B cell (primary cell): ENCODE data around the gene TUBA1B. TPM values are rescaled to one million over a fixed set of nuclear protein-coding genes. Genes with fewer than 3 reads are reported as not detected.
A peak's percentile ranks its signal among the peaks of the same experiment; 100 is the strongest.

Experiments used
- ATAC-seq: fragments of 200-7000 bp; cut with Tn5 transposase; one replicate; pipeline ENCODE4 v1.10.0; 2021; ENCODE audit warnings: low read depth, mild to moderate bottlenecking, moderate number of reproducible peaks, moderate library complexity
- CTCF ChIA-PET: fragments of 350-600 bp; sonication (Branson Sonifier 250); formaldehyde crosslinking; loops from one replicate; lab custom pipeline; 2021; ENCODE audit warnings: antibody characterized with exemption, inconsistent platforms; lab: Charles Lee
- POLR2A ChIA-PET: fragments of 350-600 bp; sonication (Branson Sonifier 250); formaldehyde crosslinking; loops from one replicate; lab custom pipeline; 2021; ENCODE audit warnings: antibody characterized with exemption; lab: Charles Lee
- DNase-seq: peaks from one replicate; pipeline ENCODE4 v3.0.0; 2013
- H2AFZ ChIP-seq: 2 replicates; pipeline ENCODE4 v1.6.1; 2012; ENCODE audit warnings: mild to moderate bottlenecking, low read depth, low read length; ENCODE audit not compliant: insufficient read depth, poor library complexity, severe bottlenecking
- H3K27ac ChIP-seq, 2 donors: 1 replicate in 1 of 2; 2 replicates in 1 of 2; pipeline ENCODE4 v1.5.1; 2012 to 2013; ENCODE audit warnings: low read length in 2 of 2, mild to moderate bottlenecking in 2 of 2, moderate library complexity in 1 of 2
- H3K27me3 ChIP-seq, 4 experiments: fragments of 200-600 bp in 1 of 4; sonication (generic) in 1 of 4; replicated peaks in 1 of 4; 1 replicate in 2 of 4; 2 replicates in 2 of 4; pipeline versions ENCODE4 v1.6.1 to v1.7.0; 2013 to 2016; ENCODE audit warnings: low read length in 3 of 4, mild to moderate bottlenecking in 2 of 4, mixed read lengths in 1 of 4, moderate library complexity in 1 of 4; ENCODE audit not compliant: insufficient read depth in 4 of 4, control insufficient read depth in 3 of 4; ENCODE audit errors: control extremely low read depth in 1 of 4
- H3K36me3 ChIP-seq, 2 experiments: replicated peaks in 1 of 2; 1 replicate in 1 of 2; 2 replicates in 1 of 2; pipeline versions ENCODE4 v1.6.1 to v1.7.1; 2013; ENCODE audit warnings: low read length in 1 of 2; ENCODE audit not compliant: insufficient read depth in 2 of 2, control insufficient read depth in 1 of 2; ENCODE audit errors: control extremely low read depth in 1 of 2, extremely low read depth in 1 of 2
- H3K4me1 ChIP-seq, 2 donors: fragments of 200-600 bp in 1 of 2; sonication (generic) in 1 of 2; 1 replicate in 1 of 2; 2 replicates in 1 of 2; pipeline versions ENCODE4 v1.5.1 to v1.6.1; 2013 to 2017; ENCODE audit warnings: low read length in 2 of 2; ENCODE audit not compliant: control insufficient read depth in 2 of 2, insufficient read depth in 2 of 2
- H3K4me2 ChIP-seq: replicated peaks from 2 replicates; pipeline ENCODE3; 2012; ENCODE audit warnings: mild to moderate bottlenecking, low read depth, low read length; ENCODE audit not compliant: poor library complexity, severe bottlenecking
- H3K4me3 ChIP-seq, 5 experiments: fragments of 200-600 bp in 1 of 5; sonication (generic) in 1 of 5; 1 replicate in 3 of 5; 2 replicates in 2 of 5; pipeline versions ENCODE4 v1.5.1 to v1.7.0; 2011 to 2016; ENCODE audit warnings: low read length in 4 of 5, mild to moderate bottlenecking in 4 of 5, low read depth in 2 of 5, control low read depth in 1 of 5, moderate library complexity in 1 of 5; ENCODE audit not compliant: insufficient read depth in 1 of 5; ENCODE audit errors: control extremely low read depth in 1 of 5, extremely low read depth in 1 of 5
- H3K79me2 ChIP-seq: fragments of 200-600 bp; sonication (generic); one replicate; pipeline ENCODE4 v1.6.0; 2016; ENCODE audit warnings: low read length; ENCODE audit not compliant: control insufficient read depth, insufficient read depth
- H3K9ac ChIP-seq: fragments of 200-600 bp; sonication (generic); 2 replicates; pipeline ENCODE4 v1.6.1; 2017; ENCODE audit warnings: mild to moderate bottlenecking, low read length, moderate library complexity
- H3K9me3 ChIP-seq, 3 donors: one replicate each; pipeline versions ENCODE4 v1.6.1 to v1.7.1; 2013; ENCODE audit warnings: low read length in 2 of 3; ENCODE audit not compliant: control insufficient read depth in 2 of 3, insufficient read depth in 1 of 3; ENCODE audit errors: control extremely low read depth in 1 of 3
- H4K20me1 ChIP-seq: 2 replicates; pipeline ENCODE4 v1.6.0; 2012; ENCODE audit warnings: mild to moderate bottlenecking, low read length; ENCODE audit not compliant: insufficient read depth, control insufficient read depth, poor library complexity, severe bottlenecking
- H3K27ac Mint-ChIP-seq: one replicate; pipeline ENCODE4 v1.8.0; 2021; ENCODE audit warnings: mixed read lengths
- H3K27me3 Mint-ChIP-seq: one replicate; pipeline ENCODE4 v1.8.0; 2021; ENCODE audit warnings: mixed read lengths
- H3K4me1 Mint-ChIP-seq: one replicate; pipeline ENCODE4 v1.8.0; 2021; ENCODE audit warnings: mixed read lengths
- H3K4me3 Mint-ChIP-seq: one replicate; pipeline ENCODE4 v1.8.0; 2021; ENCODE audit warnings: mixed read lengths
- H3K9me3 Mint-ChIP-seq: one replicate; pipeline ENCODE4 v1.8.0; 2022; ENCODE audit warnings: mixed read lengths; ENCODE audit not compliant: insufficient read depth
- EZH2 ChIP-seq: IDR thresholded peaks from 2 replicates; pipeline ENCODE4 v1.6.1; 2012; ENCODE audit warnings: borderline replicate concordance, low read depth, mild to moderate bottlenecking, moderate library complexity, low read length; ENCODE audit not compliant: insufficient read depth, poor library complexity, severe bottlenecking
- WGBS: methylation state at CpG from one replicate; pipeline ENCODE4 v1.1.5; 2013; ENCODE audit warnings: missing lambda C conversion rate; ENCODE audit not compliant: insufficient coverage; 5-methylcytosine and 5-hydroxymethylcytosine counted together
- intact Hi-C: fragments of 100-400 bp; cut with micrococcal nuclease; formaldehyde crosslinking; loops from one replicate; pipeline ENCODE4 v1.10.0; 2022
- polyA plus RNA-seq: library from polyadenylated mRNA; depleted of rRNA; stranded (reverse); fragments of >200 nt; gene quantifications from 2 replicates; pipeline ENCODE4 v1.2.3, GENCODE V29; 2012
- total RNA-seq, 2 donors: library from RNA; stranded (reverse); fragments of 120-200 nt in 1 of 2; gene quantifications; 1 replicate in 1 of 2; 2 replicates in 1 of 2; pipeline versions ENCODE4 v1.2.3 to v1.2.4, GENCODE V29; 2013 to 2022
- TF ChIP-seq, protein P1 (sequence below): fragments of 200-600 bp; IDR thresholded peaks from one replicate; pipeline ENCODE4 v1.8.0; 2022; ENCODE audit warnings: antibody characterized with exemption, mild to moderate bottlenecking

The TUBA1B gene
- total and polyA plus RNA-seq, 2 donors (not counting 1 experiment from before 2014, with no cell fraction given), result 327 to 615 TPM

DNA sequence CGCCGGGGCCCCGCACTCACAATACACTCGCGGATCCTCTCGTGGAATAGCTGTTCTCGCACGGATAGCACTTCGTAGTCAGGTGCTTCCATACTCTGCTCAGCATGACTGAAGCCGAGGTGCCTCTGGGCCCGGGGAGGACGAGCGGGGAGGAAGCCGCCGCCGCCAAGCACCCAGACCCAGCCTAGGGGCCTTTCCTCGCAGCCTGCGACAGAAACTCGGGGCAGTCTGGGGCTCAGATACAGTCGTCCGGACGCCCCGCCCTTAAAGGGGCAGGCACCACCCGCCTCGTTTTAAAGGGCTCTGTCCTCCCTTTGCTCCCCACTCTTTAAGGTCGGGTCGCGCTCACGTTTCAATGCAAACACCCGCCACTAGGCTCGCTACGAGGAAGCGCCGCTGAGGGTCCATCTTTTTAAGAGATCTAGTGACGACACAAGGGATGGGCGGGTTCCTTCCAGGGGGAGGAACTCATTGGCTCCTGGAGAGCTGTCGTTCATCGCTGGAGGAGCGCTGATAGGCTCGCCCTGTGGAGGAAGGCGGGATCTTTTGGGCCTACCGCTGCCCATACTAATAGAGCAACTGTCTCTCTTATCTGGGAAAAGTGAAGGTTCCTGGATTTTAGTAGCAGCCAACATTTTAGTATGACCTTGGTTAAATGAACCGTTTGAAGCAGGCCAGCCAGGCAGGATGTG, 20.6 kb downstream of the TUBA1B start, which contains the start of gene LMBR1L:
TSS of gene LMBR1L (minus strand) at position 384 of the 692 bp plus-strand sequence. CDS start at position 92, 292 bp downstream.
- H3K27ac ChIP-seq, result peak within 1 kb of the TSS; percentile 88 to 90
- DNase-seq, result peak; percentile 99
- peak within 1 kb of the TSS; percentile 96 for H3K4me3 Mint-ChIP-seq
- CTCF ChIA-PET, result interaction anchor here (0.6 to 17.6 kb wide), 15 partner anchors 13 to 357 kb away, joined by 3 to 193 read pairs (median 5); partner anchors contain the start of genes DHH, TUBA1A and TUBA1B
- peak within 1 kb of the TSS; percentile 96 for H3K27ac Mint-ChIP-seq
- peaks cover 33% of the 10 kb centered on the region for H3K79me2 ChIP-seq
- peaks cover 0 to 16% of the 10 kb centered on the region in 2 experiments for H3K36me3 ChIP-seq
- H3K9ac ChIP-seq, result peak within 1 kb of the TSS; percentile 97
- H3K9me3 Mint-ChIP-seq, result no peaks in the 10 kb centered on the region
- H3K4me1 Mint-ChIP-seq, result peaks cover 44% of the 10 kb centered on the region
- POLR2A ChIA-PET, result interaction anchor here (0.5 to 4.3 kb wide), 8 partner anchors 12 to 155 kb away, joined by 3 to 47 read pairs (median 4); partner anchors contain the start of genes RHEBL1, TUBA1A, TUBA1B and TUBA1C
- no peaks in the 10 kb centered on the region for H3K9me3 ChIP-seq
- no peak for TF ChIP-seq EZH2
- TF ChIP-seq, protein P1, sequence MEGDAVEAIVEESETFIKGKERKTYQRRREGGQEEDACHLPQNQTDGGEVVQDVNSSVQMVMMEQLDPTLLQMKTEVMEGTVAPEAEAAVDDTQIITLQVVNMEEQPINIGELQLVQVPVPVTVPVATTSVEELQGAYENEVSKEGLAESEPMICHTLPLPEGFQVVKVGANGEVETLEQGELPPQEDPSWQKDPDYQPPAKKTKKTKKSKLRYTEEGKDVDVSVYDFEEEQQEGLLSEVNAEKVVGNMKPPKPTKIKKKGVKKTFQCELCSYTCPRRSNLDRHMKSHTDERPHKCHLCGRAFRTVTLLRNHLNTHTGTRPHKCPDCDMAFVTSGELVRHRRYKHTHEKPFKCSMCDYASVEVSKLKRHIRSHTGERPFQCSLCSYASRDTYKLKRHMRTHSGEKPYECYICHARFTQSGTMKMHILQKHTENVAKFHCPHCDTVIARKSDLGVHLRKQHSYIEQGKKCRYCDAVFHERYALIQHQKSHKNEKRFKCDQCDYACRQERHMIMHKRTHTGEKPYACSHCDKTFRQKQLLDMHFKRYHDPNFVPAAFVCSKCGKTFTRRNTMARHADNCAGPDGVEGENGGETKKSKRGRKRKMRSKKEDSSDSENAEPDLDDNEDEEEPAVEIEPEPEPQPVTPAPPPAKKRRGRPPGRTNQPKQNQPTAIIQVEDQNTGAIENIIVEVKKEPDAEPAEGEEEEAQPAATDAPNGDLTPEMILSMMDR, result peak; percentile 66
- H2AFZ ChIP-seq, result peak within 1 kb of the TSS; percentile 90
- peaks cover 16 to 23% of the 10 kb centered on the region in 2 donors for H3K4me1 ChIP-seq
- intact Hi-C loops, result loop anchor here (1.0 to 2.0 kb wide), 7 partner anchors 12 to 124 kb away; partner anchors contain the start of genes PRKAG1 and TUBA1A
- peak within 1 kb of the TSS; percentile 61 to 99 (median 86) for H3K4me3 ChIP-seq
- H4K20me1 ChIP-seq, result peaks cover 17% of the 10 kb centered on the region
- no peaks in the 10 kb centered on the region for H3K27me3 ChIP-seq
- ATAC-seq, result peak; percentile 93
- H3K4me2 ChIP-seq, result peak within 1 kb of the TSS; percentile 89
- H3K27me3 Mint-ChIP-seq, result no peaks in the 10 kb centered on the region
- under 1% methylated on average over 43 of the region's 43 CpGs for WGBS
